NCI-H2196 (cell line): Measurements from ENCODE around the gene IL20RA.
A peak's percentile ranks its signal among the peaks of the same experiment; 100 is the strongest.

Experiments
- DNase-seq: peaks from one replicate; lab custom pipeline; 2025; ENCODE audit not compliant: unreplicated experiment; lab: John Stamatoyannopoulos, UW

Gene IL20RA

DNA sequence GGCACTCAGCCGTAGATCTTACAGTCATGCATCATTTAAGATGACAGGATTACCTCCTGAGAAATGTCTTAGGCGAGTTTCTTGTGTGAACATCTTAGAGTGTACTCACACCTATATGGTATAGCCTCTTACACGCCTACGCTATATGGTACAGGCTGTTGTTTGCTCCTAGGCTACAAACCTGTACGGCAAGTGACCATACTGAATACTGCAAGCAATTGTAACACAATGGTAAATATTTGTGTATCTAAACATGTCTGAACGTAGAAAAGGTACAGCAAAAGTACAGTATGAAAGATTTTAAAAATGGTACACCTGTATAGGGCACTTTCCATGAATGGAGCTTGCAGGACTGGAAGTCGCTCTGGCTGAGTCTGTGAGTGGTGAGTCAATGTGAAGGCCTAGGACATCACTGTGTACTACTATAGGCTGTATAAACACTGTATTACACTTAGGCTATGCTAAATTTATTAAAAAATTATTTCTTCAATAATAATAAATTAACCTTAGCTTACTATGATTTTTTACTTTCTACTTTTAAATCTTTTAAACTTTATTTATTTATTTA lies 541 bp upstream of the IL20RA start:
- DNase-seq: no peak

DNA sequence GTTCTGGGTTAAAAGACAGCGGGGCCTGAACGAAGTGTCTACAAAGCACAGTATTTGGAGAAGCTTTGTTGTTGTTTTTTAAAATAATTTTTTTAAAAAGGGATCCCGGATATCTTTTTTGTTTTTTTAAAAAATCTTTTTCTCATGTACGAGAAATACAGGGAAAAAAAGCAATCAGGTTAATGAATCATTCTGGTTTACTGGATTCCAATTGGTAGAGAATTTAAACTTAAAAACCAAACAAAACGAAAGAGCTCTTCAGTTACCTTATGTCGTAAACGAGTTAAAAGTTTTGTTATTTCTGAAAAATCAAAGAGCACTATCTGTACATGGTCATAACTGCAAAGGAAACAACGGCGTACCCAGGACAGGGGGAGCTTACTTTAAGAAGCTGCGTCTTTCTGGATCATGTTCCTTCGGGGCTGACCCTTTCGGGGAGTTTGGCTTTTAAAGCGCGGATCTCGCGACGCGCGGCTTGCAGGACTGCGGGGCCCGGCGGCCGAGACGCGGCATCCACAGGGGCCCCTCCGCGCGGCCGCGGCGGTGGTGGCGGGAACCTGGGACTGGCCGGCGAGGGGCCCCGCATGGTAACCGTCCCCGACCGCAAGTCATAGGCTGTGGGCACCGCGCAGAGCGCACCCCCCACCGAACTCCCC lies 927 bp downstream of the IL20RA start:
- DNase-seq: peak; percentile 44

DNA sequence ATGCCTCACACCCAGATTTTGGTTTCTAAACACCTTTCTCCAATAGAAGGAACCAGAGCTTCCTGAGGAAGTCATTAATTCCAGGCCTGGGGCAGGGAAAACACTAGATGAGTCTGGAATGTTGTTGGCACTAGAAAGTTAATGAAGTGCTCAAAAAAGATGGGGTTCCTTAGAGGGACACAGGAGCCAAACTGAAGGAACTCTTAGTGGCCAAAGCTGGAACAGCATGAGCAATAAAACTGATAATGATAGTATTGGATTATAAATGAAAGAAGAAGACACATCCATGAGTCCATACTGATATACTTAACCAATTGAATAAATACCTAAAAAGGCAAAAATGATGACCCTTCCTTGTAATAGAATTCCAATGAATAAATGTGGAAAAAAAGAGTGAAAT lies 4.4 kb downstream of the IL20RA start:
- no peak for DNase-seq

DNA sequence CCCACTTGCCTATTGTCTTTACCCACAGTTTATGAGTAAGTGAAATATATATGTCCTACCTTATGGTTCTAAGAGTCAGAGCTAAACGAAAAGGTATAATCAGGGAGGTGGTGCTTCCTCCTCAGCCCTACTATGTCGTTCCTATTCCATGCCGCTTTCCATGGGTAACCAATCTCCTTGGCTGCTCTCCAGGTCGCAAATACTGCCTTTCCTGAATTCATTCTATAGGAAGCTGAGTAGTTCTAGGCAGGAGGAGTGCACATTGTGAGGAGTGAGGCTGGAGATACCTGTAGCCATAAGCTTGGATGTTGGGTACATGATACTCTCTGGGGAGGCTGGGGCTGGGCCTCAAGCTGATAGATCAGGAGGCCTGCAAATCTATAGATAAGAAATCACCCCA lies 5.8 kb downstream of the IL20RA start:
- no peak for DNase-seq

DNA sequence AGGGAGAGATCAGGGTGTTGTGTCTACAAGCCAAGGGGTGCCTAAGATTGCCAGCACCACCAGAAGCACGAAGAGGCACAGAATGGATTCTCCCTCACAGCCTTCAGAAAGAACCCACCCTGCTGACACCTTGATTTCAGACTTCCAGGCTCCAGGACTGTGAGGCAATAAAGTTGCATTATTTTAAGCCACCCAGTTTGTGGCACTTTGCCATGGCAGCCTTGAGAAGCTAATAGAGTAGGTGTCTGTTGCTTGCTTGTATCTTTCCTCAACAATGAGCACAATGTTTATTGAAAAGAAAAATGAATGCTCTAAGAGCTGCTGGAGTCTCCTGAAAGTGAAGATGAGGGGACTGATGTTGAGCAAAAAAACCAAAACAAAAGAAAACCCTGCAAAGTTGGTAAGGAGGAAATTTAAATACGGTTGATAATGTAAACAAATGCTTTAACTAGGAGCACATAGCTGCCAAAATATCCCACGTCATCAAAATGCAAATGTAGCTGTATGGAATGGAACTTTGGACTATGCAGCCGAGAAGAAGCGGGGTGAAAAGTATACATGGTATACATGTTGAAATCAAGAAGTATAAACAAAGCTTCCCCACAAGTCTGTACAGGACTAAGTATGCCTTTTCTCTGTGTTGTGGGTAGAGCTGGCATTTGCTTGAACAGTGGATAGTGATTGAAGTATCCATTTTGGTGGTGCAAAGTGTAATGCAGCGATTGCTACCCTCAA lies 8.0 kb downstream of the IL20RA start:
- no peak for DNase-seq

DNA sequence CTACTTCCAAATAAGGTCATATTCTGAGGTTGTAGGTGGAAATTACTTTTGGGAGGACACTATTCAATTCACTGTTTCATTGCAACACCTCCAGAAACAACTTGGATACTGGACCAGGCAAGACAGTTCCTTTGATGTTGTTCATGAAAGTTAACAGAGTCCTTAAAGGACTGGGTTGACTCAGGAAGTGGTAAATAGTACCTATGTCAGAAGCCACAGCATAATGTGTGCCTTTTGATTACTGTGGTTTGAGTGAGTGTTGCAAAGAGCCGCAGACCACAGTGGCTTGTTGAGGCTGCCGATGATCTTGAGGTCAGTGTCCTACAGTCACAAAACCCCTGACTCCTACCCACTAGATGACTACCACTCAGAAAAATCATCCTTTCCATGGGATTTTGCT lies 10.9 kb downstream of the IL20RA start:
- DNase-seq: no peak

DNA sequence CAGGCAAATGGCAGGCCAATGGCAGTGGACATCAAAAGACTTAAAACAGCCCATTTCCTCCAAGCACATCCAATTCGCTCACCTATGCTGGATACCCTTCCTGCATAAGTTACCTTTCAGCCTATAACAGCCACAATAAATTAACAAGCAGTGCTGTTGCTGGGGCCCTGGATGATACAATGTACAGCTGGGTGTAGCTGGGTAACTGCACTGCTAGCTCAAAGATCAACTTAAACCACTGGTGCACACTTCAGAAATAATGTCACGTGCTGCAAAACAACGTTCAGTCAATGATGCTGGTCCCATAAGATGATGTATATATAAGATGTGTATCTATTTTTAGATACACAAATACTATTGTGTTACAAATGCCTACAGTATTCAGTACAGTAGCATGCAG lies 13.6 kb downstream of the IL20RA start:
- no peak for DNase-seq

DNA sequence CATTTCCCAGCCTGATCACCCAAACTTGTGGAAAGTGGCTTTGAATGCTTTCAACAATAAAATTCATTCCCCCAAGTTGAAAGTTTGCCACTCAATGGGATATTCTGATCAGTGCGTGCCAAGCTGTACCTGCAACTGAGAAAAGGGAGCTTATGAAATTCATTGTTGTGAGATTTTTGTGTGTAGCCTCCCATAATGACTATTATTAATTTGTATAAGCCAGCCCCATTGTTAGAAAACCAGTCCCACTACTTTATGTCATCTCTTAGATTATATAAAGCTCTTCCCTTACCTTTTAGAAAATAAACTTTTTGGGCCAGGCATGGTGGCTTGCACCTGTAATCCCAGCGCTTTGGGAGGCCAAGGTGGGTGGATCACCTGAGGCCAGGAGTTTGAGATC lies 15.9 kb downstream of the IL20RA start:
- no peak for DNase-seq

DNA sequence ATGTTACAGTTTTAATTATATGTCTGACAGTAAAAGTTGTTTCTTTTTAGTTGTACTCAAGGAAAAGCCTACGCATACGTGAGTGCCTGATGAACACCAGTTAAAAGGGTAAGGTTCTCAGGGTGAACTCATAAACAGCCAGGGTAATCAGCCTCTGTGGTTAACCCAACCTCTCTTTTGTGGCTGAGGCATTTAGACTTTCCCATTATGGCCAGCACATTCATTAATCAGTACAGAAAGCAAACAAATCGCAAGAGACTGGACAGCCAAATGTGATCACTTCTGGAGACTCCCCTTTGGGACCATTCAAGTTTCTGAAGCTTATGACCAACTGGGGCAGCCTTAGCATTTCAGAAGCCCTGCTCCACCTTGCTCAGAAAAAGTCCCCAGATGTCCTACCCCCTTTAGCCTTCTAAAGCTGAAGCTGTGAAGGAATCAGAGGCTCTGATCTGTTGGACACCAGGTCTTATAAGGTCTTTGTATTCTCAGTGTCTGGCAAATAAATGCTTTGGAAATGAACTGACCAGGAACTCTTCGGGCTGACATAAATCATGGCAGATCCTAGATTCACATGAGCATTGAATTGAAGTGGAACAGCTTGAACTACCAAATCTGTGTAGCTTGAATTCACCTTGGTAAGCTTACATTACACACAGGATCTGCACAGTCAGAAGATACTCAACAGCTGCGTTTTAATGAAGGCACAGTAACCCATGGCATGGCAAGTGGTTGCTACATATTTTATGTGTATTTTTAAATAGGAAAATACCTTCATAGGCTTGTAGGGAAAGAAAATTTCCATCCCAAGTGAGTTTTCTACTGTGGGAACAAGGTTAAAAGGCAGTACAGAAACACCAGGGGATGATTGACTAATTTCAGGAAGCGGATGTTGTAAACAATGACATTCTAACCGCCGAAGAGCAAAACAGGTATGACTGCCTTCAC lies 18.7 kb downstream of the IL20RA start:
- DNase-seq: no peak

DNA sequence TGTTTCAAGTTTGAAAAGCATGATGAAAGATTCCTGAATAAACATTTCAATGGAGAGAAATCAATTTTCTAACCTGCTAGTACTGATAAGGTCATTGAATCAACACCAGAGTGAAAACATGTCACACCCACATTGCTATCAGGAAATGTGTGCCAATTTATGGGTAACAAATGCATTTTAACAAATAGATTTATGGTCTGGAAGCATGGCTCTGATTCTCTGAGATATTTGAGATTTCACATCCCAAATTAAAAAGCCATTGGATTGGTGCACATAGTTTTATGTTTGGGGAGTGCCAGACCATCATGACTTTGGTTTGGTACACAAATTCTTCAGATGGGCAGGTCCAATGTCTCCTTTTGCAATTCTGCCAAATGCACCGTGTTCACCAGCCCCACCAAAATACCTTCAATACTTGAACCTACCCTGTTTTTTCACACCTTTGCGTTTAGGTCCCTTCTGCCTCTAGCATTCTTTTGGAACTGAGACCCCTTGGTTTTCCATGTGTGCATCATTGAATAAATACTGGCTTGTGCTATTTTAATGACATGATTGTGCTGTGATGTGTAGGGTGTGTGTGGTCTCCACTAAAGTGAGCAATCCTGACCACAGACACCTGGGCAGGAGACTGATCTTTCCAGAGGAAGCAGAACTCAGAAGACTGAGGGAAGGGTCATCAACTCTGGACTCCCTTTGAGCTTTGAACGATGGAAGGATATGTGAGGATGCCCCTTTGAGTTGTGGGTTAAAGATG lies 20.4 kb downstream of the IL20RA start:
- no peak for DNase-seq

DNA sequence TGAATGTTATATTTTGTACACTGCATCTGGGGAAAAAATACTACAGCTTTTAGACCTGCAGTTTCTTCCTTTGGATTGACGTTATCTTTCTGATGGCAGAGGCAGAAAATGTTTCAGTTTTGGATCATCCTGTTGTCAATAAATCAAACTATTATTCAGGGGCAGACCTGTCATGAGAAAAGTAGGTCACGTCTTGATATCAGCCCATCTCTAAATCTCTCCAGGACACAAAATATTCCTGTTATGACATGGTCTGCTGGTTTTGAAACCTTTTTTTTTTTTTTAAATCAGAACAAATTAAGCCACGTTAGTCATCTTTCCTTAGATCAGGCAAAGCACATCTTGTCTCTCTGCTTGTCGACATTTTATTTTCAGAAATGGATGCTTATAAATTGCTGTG lies 24.0 kb downstream of the IL20RA start:
- no peak for DNase-seq

DNA sequence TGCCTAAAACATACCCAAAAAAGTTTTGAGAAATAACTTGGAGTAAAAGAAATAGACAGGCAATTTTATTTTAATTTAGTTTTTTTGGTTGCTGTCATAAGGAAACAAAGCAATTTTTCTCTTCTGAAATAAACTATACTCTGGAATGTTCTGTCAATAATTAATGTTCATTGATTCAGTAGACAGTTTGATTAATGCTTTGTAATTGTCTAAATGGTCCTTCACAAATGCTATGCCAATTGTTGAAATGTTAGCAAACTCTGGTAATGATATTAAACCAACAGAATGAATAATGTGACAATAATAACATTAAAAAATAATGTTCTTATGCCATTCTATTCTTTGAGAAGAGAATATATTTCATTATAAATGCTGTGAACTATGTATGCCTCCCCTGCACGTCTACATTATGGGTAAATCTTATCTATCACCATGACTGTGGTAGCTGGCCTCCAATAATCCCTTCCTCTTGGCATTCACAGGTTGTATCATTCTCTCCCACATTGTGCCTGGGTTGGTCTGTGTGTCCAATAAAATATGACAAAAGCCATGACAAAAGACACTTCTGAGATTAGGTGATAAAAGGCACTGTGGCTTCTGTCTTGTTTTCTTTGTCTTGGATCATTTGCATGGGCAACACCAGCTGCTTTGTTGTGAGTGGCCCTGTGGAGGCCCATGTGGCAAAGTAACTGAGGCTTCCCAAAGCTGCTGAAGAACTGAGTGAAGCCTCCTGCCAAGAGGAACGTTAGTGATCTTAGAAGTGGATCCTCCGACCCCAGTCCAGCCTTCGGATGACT lies 25.1 kb downstream of the IL20RA start:
- DNase-seq: no peak

DNA sequence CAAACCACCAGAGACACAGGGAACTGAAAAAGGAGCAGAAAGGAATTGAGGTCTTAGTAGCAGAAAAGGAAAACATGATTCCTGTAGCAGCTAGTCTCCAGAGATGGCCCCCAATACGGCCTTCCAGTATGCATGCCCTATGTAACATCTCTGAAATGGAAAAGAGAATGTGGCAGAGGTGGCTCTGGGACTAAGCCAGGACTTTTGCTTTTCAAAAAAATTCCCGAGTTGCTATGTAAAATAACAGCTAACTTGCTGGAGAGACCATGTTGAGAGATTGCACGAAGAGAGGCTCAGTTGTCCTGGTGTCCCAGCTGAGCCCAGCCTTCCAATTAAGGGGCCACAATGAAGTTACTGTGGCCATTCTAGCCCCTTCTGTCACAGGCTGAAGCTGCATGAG lies 27.7 kb downstream of the IL20RA start:
- DNase-seq: no peak

DNA sequence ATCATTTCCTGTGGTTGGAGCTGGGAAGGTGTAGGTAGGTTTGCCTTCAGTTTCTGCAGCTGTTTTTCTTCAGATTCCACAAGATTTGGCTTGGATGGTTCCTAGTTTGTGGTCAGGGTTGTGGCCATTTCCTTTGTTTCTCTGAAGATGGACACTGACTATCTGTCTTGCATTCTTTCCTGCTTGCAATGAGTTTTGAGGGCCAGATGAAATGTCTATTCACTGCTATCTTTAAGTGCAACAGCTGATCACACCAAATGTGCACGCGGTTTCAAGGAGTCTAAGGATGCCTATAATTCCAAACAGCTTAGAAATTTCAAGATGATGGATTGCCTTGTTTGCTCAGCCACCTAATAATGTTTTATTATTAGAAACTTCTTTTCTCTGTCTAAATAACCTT lies 28.4 kb downstream of the IL20RA start:
- DNase-seq: no peak

DNA sequence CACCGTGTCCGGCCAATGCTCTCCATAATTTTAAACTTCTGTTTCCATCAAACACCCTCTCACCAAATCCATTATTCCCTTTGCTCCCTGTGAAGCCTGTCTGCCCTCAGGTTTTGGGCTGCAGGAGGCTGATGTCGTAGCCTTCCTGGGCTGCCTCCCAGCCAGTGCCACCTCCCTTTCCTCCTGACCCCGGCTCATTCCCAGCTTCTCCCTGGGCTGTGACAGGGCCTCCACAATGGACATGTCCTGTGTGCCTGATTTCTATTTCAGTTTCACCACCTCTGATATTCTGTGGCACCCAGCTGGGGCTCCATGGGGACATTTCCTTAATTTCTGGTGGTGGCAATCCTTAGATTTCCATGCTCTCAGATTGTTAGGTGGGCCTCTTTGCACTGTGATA lies 28.8 kb downstream of the IL20RA start:
- no peak for DNase-seq

DNA sequence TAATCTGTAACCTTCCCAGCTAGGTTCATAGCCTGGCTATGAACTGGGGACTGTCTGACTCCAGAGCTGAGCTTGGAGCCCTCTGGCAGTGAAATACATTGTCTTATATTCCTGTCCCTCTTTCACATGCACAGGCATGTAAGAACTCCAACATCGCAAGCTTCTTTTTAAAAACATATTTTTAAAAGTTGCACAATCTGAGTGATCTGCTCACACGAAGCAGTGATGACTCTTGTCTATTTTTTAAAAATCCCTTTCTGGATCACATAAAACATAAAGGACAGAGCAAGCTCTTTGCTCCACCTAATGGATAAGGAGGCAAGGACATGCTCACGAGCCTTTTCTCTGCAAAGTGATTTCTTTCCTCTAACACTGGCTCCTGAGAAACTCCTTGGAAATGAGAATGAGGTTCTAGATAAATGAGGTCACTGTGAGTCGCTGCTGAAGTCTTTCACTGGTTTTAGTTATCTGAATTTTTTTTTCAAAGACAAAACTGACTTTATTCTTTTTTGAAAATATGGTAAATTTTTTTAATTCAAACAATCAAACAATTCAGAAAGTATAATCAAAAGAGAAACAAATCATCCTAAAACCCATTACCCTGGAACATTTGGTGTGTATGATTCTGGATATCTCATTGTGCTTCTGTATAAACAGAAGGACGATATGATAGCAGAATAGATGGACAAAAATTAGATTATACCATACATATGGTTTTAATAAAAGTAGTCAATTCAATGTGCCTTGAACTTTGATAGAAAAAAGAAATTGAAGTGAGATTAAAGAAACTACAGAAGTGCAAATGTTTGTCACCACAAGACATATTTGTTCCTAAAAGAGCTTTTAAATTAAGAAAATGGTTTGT lies 30.8 kb downstream of the IL20RA start:
- DNase-seq: peak; percentile 32

DNA sequence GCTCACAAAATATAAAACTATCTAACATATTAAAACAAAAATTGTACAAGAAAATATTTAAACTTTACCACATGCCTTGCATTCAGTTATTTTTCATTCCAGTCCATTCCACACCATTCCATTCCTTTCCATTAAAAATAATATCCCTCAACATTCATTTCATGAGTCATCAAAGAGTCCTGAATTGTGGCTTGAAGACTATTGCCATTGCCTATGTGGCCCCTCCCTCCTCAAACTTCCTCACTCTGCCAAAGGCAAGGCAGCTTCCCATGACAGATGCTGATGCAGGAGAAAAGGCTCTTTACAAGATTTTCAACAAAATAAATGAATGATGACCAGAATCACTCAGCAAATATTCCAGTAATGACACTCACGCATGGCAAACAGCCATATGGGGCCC lies 31.7 kb downstream of the IL20RA start:
- no peak for DNase-seq

DNA sequence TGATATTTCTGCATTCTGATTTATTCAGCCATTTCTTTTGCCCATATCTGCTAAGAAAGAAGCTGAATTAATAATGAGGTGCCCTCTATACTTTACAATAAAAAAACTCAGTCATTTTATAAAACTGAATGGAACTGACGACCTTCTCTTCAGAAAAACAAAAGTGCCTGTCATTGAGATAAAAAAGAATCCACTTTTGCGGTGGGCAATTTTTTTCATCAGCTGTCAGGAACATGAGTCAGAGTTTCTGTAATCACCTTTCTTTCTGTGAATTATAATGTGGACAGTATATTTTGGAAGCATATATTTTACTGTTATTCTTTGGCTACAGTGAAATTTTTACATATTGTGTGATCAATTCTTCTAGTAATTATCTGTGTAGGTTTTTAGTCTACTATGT lies 33.4 kb downstream of the IL20RA start:
- no peak for DNase-seq

DNA sequence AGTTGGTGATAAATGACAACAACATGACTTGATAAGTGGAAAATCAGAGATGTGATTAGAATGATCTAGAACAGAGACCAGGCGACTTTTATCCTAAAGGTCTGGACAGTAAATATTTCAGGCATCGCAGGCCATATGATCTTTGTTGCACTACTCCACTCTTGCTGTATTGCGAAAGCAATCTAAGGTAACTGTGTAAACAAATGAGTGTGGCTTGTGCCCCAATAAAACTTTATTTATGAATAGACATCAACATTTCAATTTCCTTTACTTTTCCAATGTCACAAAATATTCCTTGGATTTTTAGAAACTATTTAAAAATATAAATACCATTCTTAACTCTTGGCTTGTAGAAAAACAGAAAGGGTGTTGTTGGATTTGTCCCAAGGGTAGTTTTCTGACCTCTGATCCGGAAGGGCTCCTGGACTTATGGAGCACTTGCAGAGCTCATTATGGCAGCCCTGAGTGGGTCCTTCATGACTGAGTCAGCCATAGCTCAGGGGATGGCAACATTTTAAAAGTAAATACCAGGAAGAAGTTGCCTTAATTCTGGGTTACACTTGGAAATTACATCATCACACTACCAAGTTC lies 34.5 kb downstream of the IL20RA start:
- DNase-seq: no peak
